Glomerular visceral epithelial cell (primary cell): ENCODE measurements around the gene MUC5AC.
"Not testable (repeated sequence)": the region's sequence is repeated elsewhere in the genome, so short reads cannot be mapped to it uniquely, and the experiment has no call there.

Source experiments
- DNase-seq: peaks from one replicate; pipeline ENCODE4 v3.0.0-alpha.2; 2016; ENCODE audit errors: extremely low spot score

The MUC5AC gene

GRCh38 chr11:1157645-1158591, at the start of gene MUC5AC:
Gene MUC5AC (plus strand): TSS chr11:1157953. CDS start chr11:1158000, 47 bp downstream.
- no peak for DNase-seq

GRCh38 chr11:1108246-1108900, 49.4 kb upstream of the MUC5AC start:
- no peak for DNase-seq

DNA sequence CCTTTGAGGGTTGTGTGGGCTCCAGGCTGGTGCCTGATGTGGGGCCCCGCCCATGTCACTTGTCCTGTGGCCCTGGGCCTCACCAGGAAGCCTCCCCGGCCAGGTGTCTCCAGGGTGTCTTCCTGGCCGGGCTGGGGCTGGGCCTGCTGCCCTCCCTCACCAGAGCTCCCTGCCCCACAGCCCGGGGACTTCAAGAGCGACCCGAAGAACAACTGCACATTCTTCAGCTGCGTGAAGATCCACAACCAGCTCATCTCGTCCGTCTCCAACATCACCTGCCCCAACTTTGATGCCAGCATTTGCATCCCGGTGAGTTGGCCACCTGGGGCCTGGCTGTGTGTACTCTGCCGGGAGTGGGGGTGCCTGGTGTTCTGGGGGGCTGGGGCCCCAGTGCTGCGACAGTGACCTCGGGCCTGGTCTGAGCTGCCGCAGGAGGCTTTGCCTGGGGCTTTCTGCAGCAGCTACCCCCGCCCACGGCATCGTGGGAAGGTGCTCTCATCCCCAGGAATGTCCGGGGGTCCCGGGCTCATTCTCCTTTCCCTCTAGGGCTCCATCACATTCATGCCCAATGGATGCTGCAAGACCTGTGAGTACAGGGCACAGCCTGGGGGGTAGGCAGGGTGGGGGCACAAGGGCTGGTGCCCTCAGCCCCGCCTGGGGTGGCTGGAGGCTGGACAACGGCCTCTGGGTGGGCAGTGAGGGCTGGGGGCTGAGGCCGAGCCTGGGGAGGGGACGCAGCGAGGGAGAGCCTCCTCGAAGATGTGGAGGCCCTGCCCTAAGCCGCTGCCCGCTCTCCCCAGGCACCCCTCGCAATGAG, 48.4 kb upstream of the MUC5AC start:
- no peak for DNase-seq

DNA sequence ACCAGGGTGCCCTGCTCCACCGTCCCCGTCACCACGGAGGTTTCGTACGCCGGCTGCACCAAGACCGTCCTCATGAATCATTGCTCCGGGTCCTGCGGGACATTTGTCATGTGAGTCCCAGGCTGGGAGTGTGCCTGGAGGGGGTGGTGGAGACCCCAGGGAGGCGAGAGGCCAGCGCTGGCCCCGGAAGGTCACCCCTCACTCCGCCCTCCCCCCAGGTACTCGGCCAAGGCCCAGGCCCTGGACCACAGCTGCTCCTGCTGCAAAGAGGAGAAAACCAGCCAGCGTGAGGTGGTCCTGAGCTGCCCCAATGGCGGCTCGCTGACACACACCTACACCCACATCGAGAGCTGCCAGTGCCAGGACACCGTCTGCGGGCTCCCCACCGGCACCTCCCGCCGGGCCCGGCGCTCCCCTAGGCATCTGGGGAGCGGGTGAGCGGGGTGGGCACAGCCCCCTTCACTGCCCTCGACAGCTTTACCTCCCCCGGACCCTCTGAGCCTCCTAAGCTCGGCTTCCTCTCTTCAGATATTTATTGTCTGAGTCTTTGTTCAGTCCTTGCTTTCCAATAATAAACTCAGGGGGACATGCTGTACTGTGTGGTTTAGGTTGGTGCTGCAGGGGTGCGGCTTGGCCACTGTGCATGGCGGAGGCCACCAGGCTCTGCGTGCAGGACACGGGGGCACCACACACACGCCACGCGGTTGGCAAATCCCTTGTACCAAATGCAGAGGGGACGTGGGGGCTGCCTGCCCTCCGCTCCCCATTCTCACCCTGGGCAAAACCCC, 47.6 kb upstream of the MUC5AC start:
- DNase-seq = no peak

DNA sequence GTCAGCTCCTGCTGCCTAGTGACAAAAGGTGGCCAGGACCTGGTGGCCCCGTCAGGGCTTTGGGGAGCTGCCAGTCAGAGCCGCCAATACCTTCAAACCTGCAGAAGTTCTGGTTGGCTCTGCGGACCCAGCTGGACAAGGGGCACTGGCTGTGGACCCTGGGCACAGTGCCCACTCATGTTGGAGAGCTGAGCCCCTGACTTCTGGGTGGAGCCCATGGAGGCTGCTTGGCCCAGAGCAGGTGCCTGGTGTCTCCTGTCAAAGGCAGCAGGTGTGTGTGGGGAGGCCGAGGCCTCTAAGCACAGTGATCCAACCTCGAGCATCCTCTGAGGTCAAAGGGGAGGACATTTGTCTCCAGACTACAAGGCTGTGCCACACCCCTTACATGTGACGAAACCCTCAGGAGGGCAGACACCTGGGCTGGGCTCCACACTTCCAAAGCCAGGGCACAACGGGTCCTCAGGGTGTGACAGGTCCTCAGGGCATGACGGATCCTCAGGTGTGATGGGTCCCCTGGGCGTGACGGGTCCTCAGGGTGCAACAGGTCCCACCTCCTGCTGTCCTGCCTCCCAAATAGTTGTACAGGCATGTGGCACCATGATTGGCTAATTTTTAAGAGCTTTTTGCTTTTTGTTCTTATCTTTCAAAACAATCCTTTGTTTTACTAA, 46.1 kb upstream of the MUC5AC start:
- DNase-seq = no peak

- no peak for DNase-seq
These were observed 45.2 kb upstream of the MUC5AC start for GRCh38 chr11:1112351-1113191.

- no peak for DNase-seq
These were observed 44.1 kb upstream of the MUC5AC start for GRCh38 chr11:1113405-1114201.

- DNase-seq = not testable (repeated sequence)
These were observed 42.5 kb upstream of the MUC5AC start for GRCh38 chr11:1115292-1115691.

GRCh38 chr11:1116104-1116503, 41.6 kb upstream of the MUC5AC start:
- DNase-seq = no peak

DNA sequence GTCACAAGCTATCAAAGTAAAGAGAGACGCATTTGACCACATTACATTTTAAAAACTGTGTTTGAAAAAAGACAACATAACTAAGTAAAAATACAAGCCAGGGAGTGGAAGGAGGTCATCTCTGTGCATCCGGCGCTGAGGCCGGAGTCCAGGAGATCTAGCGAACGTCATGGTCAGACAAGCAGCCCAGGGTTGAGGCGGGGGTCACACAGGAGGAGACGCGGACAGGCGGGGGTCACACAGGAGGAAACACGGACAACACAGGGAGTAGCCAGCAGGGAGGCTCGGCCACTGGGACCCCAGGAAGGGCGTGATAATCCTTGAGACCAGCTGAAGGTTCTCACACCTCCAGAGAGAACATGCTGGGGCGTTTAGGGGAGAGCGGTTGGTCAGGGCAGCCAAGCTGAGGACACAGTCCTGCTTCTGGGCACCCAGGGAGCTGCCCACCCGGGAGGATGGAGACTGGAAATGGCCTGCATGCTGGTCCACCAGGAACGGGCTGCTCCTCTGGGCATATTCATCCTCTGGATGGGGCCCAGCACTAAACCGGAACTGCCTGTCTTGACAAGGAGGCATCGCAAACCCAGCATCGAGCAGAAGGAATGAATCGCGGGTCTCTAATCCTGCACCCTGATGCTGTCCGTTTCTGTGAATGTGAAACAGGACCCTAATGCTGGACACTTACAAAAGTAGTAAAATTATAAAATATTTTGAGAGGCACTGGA, 40.9 kb upstream of the MUC5AC start:
- DNase-seq = no peak

DNA sequence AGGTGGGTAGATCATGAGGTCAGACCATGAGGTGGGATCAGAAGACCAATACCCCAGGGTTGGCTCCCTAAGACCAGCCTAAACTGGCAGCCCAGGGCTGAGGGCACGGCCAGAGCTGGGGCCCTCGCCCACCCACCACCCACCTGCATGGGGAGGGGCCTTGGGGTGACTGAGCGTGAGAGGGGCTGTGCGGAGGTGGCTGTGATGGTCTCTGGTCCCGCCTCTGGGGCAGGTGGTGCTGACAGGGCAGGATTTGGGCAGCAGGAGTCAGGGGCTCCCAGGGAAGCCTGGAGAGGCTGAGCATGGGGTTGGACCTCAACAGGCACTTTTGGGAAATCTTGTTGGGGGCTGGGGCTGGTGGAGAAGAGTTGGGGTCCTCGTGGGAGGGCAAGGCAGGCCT, 39.8 kb upstream of the MUC5AC start:
- DNase-seq = no peak

GRCh38 chr11:1118755-1119603, 38.8 kb upstream of the MUC5AC start:
- no peak for DNase-seq

DNA sequence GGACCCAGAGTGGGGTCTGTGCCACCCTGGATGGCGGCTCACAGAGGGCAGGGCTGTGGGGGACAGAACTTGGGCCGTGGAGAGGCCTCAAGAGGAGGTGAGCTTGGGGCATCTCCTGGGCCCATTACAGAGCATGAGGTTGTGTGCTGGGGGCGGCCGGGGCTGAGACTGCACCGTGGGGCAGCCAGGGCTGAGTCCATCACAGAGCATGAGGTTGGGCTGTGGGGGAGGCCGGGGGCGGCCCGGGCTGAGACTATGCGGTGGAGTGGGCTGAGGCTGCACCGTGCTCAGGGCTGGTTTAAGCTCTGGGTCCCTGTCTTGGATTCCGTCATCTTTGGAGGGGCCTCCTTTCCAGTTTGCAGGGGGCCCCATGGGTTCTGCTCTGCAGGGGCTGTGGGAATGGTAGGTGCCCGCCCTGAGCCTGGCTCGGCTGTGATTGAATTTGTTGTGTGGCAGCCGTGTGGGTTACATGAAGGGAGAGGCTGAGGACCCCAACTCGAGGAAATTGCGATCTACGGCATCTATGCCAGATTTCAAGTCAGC, 38.1 kb upstream of the MUC5AC start:
- DNase-seq = no peak

DNA sequence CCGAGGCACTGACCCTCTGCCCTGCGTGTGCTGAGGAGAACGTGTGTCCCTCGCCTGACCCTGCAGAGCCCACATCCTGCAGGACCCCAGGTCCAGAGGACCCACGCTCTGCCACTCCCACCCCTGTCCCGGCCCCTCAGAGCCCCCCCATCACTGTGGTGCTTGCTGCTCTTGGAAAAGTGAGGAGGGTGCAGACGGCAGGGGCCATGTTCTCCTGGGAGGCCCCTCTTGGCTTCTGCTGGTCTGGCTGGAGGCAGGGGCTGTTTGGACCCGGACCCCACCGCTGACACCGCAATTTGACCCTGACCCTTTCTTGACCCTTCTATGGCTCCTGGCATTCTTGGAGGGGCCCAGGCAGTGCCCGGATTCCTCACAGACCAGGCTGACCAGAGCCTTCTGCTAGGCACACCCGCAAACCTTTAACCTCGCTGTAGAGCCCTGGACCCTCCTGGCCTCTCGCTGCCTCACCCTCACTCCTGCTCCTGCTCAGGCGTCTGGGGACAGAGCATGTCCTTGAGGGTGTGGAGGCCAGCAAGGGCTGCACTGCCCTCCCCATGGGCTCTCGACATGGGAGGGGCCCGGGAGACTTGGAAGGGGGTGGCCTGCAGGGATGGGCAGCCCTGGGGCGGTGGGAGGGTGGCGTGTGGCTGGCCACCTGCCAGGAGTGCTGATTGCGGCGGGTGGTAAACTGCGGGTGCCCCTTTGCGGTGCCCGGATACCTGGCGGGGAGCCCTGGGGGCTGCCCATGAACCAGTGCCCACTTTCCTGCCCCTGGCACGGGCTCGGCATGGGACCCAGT, 37.0 kb upstream of the MUC5AC start:
- DNase-seq = no peak

GRCh38 chr11:1121331-1121812, 36.4 kb upstream of the MUC5AC start:
- no peak for DNase-seq
